GM19043 (cell line): ENCODE results near the gene RIPOR2.
A peak's percentile ranks its signal among the peaks of the same experiment; 100 is the strongest.
"Not testable (repeated sequence)": the region's sequence is repeated elsewhere in the genome, so short reads cannot be mapped to it uniquely, and the experiment has no call there.

Experiments used
- ATAC-seq: cut with Tn5 transposase; IDR thresholded peaks from one replicate; pipeline ENCODE4 v1.9.1; 2021; ENCODE audit warnings: low read depth; ENCODE audit not compliant: unreplicated experiment

RIPOR2 gene

GRCh38 chr6:24775520-24776058 lies 160.2 kb downstream of the RIPOR2 start:
- peak; percentile 0 for ATAC-seq

GRCh38 chr6:24774696-24775519 lies 160.9 kb downstream of the RIPOR2 start, which contains the start of gene GMNN:
Gene GMNN (plus strand): TSS chr6:24774937. CDS start chr6:24777247, 2,310 bp downstream.
- ATAC-seq = peak; percentile 87

DNA sequence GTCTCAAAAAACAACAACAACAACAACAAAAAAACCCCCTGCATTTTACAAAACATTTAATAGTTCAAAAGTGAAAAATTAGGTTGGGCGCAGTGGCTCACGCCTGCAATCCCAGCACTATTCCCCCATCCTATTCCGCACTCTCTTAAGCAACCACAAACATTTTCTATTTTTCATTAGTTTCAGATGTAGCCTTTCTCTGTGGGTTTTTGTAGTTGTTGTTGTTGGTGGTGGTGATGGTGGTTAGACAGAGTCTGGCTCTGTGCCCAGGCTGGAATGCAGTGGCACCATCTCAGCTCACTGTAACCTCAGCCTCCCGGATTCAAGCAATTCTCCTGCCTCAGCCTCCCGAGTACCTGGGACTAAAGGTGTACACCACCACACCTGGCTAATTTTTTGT lies 167.4 kb downstream of the RIPOR2 start:
- ATAC-seq = no peak

GRCh38 chr6:24766680-24767462 lies 168.9 kb downstream of the RIPOR2 start:
- ATAC-seq = no peak

GRCh38 chr6:24765968-24766367 lies 169.8 kb downstream of the RIPOR2 start:
- not testable (repeated sequence) for ATAC-seq

DNA sequence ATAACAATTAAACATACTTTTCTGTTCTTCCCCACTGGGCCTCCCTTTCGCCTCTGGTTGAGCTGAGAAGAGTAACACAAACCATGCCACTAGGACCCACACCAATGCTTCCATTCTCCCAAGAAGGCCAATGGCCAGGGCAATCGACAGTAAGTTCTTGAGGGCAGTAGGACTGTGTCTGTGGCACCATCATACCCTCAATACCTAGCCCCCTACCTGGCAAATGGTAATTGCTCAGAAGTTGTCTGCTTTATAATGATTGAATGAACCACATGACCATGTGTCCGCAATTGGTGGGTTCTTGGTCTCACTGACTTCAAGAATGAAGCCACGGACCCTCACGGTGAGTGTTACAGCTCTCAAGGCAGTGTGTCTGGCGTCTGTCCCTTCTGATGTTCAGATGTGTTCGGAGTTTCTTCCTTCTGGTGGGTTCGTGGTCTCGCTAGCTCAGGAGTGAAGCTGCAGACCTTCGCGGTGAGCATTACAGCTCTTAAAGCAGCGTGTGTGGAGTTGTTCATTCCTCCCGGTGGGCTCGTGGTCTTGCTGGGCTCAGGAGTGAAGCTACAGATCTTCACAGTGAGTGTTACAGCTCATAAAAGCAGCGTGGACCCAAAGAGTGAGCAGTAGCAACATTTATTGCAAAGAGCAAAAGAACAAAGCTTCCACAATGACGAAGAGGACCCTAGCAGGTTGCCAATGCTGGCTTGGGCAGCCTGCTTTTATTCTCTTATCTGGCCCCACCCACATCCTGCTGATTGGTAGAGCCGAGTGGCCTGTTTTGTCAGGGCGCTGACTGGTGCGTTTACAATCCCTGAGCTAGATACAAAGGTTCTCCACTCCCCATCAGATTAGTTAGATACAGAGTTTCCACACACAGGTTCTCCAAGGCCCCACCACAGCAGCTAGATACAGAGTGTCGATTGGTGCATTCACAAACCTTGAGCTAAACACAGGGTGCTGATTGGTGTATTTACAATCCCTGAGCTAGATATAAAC lies 170.6 kb downstream of the RIPOR2 start:
- not testable (repeated sequence) for ATAC-seq

DNA sequence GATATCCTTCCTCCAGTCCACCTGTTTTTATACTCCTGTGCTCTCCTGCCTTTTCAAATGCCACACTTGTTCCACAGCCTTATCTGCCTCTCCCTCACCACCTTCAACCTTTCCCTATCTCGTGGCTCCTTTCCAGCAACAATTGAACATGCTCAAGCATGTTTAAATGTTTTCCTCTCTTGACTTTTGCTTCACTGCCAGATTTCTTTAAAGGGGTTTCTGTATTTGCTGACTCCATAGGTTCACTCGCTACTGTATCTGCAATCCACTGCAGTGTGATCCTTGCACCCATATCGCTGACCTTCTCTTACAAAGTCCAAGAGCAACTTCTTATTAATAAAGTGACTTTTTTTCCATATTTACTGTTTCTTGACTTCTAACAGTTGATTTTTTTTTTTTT lies 172.2 kb downstream of the RIPOR2 start:
- no peak for ATAC-seq

DNA sequence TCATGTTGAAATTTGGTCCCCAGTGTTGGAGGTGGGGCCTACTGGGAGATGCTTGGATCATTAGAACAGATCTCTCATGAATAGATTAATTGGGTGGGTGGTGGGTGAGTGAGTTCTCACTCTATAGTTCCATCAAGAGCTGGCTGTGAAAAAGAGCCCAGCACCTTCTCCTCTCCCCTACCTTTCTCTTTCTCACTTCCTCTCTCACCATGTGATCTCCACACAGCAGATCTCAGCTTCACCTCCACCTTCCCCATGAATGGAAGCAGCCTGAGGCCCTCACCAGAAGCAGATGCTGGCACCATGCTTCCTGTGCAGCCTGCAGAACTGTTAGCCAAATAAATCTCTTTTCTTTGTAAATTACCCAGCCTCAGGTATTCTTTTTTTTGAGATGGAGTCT lies 173.9 kb downstream of the RIPOR2 start:
- no peak for ATAC-seq

GRCh38 chr6:24761193-24761835 lies 174.4 kb downstream of the RIPOR2 start:
- no peak for ATAC-seq

DNA sequence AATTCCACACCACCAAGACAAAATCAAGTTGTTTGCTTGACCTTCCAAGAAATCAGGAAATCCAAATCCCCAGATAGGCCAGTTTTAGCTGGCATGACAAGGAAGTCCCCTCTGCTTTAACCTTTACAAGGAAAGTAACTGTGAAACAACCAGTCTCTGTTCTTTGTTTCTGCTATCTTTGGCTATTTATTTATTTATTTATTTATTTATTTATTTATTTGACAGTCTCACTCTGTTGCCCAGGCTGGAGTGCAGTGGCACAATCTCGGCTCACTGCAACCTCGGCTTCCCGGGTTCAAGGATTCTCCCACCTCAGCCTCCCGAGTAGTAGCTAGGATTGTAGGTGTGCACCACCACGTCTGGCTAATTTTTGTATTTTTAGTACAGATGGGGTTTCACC lies 175.6 kb downstream of the RIPOR2 start:
- ATAC-seq = no peak

DNA sequence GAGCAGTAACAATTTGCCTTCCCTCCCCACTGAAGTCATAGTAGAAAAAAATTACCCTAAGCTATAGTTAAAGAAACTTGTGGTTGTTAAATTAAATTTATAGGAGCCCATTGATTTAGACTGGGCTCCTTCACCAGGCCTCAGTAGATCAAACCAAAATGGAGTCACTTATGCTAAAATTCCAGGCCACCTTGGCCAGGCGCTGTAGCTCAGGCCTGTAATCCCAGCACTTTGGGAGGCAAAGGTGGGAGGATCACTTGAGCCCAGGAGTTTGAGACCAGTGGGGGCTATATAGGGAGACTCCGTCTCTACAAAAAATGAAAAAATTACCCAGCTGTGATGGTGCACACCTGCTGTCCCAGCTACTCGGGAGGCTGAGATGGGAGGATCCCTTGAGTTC lies 176.0 kb downstream of the RIPOR2 start:
- no peak for ATAC-seq

DNA sequence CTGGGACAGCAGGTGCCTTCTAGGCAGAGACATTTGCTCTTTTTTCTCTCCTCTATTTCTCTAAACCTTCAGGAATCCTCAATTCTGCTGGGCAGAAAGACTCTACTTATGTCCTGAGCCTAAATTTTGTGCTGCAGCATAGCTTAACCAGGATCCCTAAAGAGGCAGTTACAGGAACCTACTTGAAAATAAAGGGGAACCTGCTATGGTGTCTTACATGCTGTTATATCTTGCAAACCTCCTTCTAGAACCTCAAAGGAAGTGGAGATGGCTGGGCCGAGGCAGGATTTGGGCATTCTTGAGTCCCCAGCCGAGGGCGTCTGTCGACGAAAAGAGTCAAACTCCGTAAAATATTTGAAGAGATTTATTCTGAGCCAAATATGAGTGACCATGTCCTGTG lies 178.1 kb downstream of the RIPOR2 start:
- no peak for ATAC-seq

DNA sequence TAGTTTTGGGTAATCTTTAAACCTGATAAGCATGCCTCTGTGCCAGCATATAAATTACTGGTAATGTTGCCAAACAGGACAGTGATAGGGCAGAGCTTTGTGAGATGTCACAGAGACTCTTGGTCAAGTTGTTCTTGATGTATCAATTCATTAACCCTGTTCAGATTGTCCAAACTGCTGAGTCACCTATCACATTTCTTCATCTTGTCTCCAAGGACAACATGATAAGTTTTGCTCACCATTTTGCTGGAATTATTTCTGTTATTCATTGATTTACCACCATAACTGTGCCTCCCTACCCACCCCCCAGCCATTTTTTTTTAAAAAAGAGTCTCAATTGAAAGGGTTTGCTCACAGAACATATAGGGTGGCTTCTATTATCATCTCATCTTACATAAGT lies 180.5 kb downstream of the RIPOR2 start:
- ATAC-seq = no peak

GRCh38 chr6:24754378-24754777 lies 181.4 kb downstream of the RIPOR2 start:
- ATAC-seq = not testable (repeated sequence)
